ENCODE results near the gene EVI5L. TPM values are rescaled to one million over a fixed set of nuclear protein-coding genes. Genes with fewer than 3 reads are reported as not detected.

The EVI5L gene
- total RNA-seq, 2 experiments from 2014 or later = 5.2 to 6.0 TPM

DNA sequence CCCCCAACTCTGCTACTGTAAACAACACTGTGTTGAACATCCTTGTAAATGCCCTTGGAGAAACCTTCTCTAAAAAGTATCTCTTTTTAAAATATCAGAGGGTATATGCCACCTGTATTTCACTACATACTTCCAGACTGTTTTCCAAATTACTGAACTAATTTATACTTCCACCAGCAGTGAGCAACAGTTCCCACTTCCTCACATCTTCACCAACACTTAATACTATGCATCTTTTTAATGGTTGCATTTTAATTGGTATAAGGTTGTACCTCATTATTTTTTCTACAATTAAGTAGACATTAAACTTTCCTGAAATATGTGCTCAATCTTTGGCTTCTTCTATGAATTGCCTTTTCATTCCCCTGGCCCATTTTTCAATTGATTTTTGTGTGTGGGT, 45.2 kb upstream of the EVI5L start:
- H3K27ac ChIP-seq (ENCODE audit: low read depth in 1 of 2, low read length in 2 of 2) = no peak overlapping the region
- Mint-ChIP-seq H3K36me3 (ENCODE audit: low read depth) (no peaks in the 10 kb centered on the region), H3K27me3 (peaks cover 51% of the 10 kb centered on the region), H3K4me1 (ENCODE audit: low read depth) (peaks cover 5% of the 10 kb centered on the region), H3K27ac (no peak overlapping the region), H3K4me3 (no peak overlapping the region), H3K9me3 (no peaks in the 10 kb centered on the region)
- no peak overlapping the region for H3K4me3 ChIP-seq (ENCODE audit: low read length)
- DNase-seq (no peak), ATAC-seq (ENCODE audit: poor library complexity) (no peak)
- ChIA-PET CTCF (no interaction called here), POLR2A (no interaction called here)
- H3K27me3 ChIP-seq (ENCODE audit: control insufficient read depth in 1 of 2, insufficient read depth in 2 of 2, low read length in 2 of 2) = peaks cover 26 to 37% of the 10 kb centered on the region in 2 experiments
- H3K4me1 ChIP-seq (ENCODE audit: insufficient read depth, low read length) = peaks cover 20% of the 10 kb centered on the region
- intact Hi-C loops (cut with DNase I, micrococcal nuclease) = no loop called here
- TF ChIP-seq, protein P1, sequence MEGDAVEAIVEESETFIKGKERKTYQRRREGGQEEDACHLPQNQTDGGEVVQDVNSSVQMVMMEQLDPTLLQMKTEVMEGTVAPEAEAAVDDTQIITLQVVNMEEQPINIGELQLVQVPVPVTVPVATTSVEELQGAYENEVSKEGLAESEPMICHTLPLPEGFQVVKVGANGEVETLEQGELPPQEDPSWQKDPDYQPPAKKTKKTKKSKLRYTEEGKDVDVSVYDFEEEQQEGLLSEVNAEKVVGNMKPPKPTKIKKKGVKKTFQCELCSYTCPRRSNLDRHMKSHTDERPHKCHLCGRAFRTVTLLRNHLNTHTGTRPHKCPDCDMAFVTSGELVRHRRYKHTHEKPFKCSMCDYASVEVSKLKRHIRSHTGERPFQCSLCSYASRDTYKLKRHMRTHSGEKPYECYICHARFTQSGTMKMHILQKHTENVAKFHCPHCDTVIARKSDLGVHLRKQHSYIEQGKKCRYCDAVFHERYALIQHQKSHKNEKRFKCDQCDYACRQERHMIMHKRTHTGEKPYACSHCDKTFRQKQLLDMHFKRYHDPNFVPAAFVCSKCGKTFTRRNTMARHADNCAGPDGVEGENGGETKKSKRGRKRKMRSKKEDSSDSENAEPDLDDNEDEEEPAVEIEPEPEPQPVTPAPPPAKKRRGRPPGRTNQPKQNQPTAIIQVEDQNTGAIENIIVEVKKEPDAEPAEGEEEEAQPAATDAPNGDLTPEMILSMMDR (IDR thresholded peaks at IDR 0.05) = no peak
- H3K9me3 ChIP-seq (ENCODE audit: control insufficient read depth in 1 of 2, insufficient read depth in 1 of 2, low read length in 2 of 2) = peaks cover 0 to 31% of the 10 kb centered on the region in 2 experiments
- H3K36me3 ChIP-seq (ENCODE audit: insufficient read depth, low read length) = no peaks in the 10 kb centered on the region

DNA sequence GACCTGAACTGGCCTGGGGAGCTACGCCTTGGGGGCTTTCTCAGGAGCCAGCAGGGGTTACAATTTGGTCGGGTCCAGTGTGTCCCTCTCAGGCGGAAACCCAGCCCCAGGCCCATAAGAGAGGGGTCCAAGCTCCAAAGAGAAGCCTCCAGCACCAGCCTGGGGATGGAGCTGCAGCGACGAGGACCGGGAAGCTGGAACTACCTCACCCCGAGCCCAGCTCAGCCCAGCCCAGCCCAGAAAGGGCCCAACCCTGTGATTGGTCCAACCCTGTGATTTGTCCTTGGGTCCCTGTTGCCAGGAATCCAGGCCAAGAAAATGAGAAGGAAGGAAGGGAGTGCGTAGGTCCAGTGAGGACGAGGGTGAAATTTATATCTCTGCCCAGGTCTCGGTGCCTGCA, 42.9 kb upstream of the EVI5L start:
- DNase-seq (no peak), ATAC-seq (ENCODE audit: poor library complexity) (no peak)
- Mint-ChIP-seq H3K36me3 (ENCODE audit: low read depth) (no peaks in the 10 kb centered on the region), H3K4me3 (no peak overlapping the region), H3K27me3 (peaks cover 57% of the 10 kb centered on the region), H3K9me3 (no peaks in the 10 kb centered on the region), H3K4me1 (ENCODE audit: low read depth) (peaks cover 5% of the 10 kb centered on the region), H3K27ac (no peak overlapping the region)
- peaks cover 0 to 33% of the 10 kb centered on the region in 2 experiments for H3K9me3 ChIP-seq (ENCODE audit: control insufficient read depth in 1 of 2, insufficient read depth in 1 of 2, low read length in 2 of 2)
- TF ChIP-seq, protein P1 (IDR thresholded peaks at IDR 0.05) = no peak
- CTCF ChIA-PET = interaction anchor here (0.9 kb wide), 1 partner anchor 219 kb away, joined by 3 read pairs; no protein-coding TSS in a partner anchor
- H3K27me3 ChIP-seq (ENCODE audit: control insufficient read depth in 1 of 2, insufficient read depth in 2 of 2, low read length in 2 of 2) = peaks cover 33 to 43% of the 10 kb centered on the region in 2 experiments
- intact Hi-C loops (cut with DNase I, micrococcal nuclease) = no loop called here
- no peak overlapping the region for H3K27ac ChIP-seq (ENCODE audit: low read depth in 1 of 2, low read length in 2 of 2)
- H3K36me3 ChIP-seq (ENCODE audit: insufficient read depth, low read length) = no peaks in the 10 kb centered on the region
- H3K4me1 ChIP-seq (ENCODE audit: insufficient read depth, low read length) = peaks cover 21% of the 10 kb centered on the region
- no peak overlapping the region for H3K4me3 ChIP-seq (ENCODE audit: low read length)
- POLR2A ChIA-PET = no interaction called here

DNA sequence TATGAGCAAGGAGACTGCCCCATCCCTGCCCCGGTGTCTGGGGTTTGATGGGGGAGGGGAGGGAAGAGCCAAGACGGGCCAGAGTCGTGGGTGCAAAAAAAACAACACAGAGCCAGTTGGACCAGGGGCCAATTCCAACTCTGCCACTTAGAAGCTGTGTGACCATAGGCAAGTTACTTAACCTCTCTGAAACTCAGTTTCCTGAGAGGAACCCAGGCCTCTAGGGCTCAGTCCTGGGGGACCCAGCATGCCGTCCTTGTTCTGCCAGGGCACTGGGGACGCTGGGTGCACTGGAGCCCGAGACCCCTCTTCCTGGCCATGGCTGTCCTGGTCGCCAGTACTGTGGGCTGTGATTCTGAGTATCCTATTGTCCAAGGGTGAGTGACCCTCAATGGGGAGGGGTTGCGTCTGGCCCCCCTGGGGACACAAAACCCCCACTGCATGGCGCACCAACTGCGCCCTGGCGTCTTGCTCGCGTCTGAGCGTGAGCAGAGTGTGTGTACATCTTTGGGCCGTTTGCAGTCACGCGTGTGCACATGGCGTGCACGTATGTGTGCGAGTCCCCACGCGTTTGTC, 42.3 kb upstream of the EVI5L start:
- Mint-ChIP-seq H3K4me1 (ENCODE audit: low read depth) (peaks cover 5% of the 10 kb centered on the region), H3K27ac (no peak overlapping the region), H3K27me3 (peaks cover 61% of the 10 kb centered on the region), H3K36me3 (ENCODE audit: low read depth) (no peaks in the 10 kb centered on the region), H3K9me3 (no peaks in the 10 kb centered on the region), H3K4me3 (no peak overlapping the region)
- H3K4me1 ChIP-seq (ENCODE audit: insufficient read depth, low read length) = peaks cover 21% of the 10 kb centered on the region
- no peak overlapping the region for H3K27ac ChIP-seq (ENCODE audit: low read depth in 1 of 2, low read length in 2 of 2)
- POLR2A ChIA-PET = no interaction called here
- intact Hi-C loops (cut with DNase I, micrococcal nuclease) = no loop called here
- CTCF ChIA-PET = interaction anchor here (0.9 kb wide), 1 partner anchor 219 kb away, joined by 3 read pairs; no protein-coding TSS in a partner anchor
- TF ChIP-seq, protein P1 (IDR thresholded peaks at IDR 0.05) = no peak
- peaks cover 0 to 33% of the 10 kb centered on the region in 2 experiments for H3K9me3 ChIP-seq (ENCODE audit: control insufficient read depth in 1 of 2, insufficient read depth in 1 of 2, low read length in 2 of 2)
- no peak for ATAC-seq (ENCODE audit: poor library complexity)
- H3K36me3 ChIP-seq (ENCODE audit: insufficient read depth, low read length) = no peaks in the 10 kb centered on the region
- DNase-seq = no peak
- no peak overlapping the region for H3K4me3 ChIP-seq (ENCODE audit: low read length)
- peaks cover 33 to 43% of the 10 kb centered on the region in 2 experiments for H3K27me3 ChIP-seq (ENCODE audit: control insufficient read depth in 1 of 2, insufficient read depth in 2 of 2, low read length in 2 of 2)
